NT2/D1 (cell line): ENCODE data around the gene UBE2L3.
A peak's percentile ranks its signal among the peaks of the same experiment; 100 is the strongest.

Source experiments
- DNase-seq: peaks from one replicate; pipeline ENCODE4 v3.0.0-alpha.2; 2011; ENCODE audit warnings: low read depth, low spot score
- H3K27me3 ChIP-seq: 2 replicates; pipeline ENCODE4 v1.6.0; 2011; ENCODE audit warnings: mild to moderate bottlenecking; ENCODE audit not compliant: insufficient read length, insufficient read depth
- H3K36me3 ChIP-seq: 2 replicates; pipeline ENCODE4 v1.6.1; 2011; ENCODE audit warnings: mild to moderate bottlenecking, low read length, mixed read lengths; ENCODE audit not compliant: insufficient read depth, insufficient read length
- H3K4me1 ChIP-seq: 2 replicates; pipeline ENCODE4 v1.5.1; 2011; ENCODE audit not compliant: insufficient read depth, insufficient read length
- H3K4me3 ChIP-seq: 2 replicates; pipeline ENCODE4 v1.5.1; 2011; ENCODE audit warnings: low read depth; ENCODE audit not compliant: insufficient read length
- H3K9ac ChIP-seq: 2 replicates; pipeline ENCODE4 v1.6.0; 2011; ENCODE audit warnings: low read depth; ENCODE audit not compliant: insufficient read length
- H3K9me3 ChIP-seq: 2 replicates; pipeline ENCODE4 v1.5.1; 2011; ENCODE audit warnings: mild to moderate bottlenecking, low read length; ENCODE audit not compliant: insufficient read depth
- SUZ12 ChIP-seq: IDR thresholded peaks from 2 replicates; pipeline ENCODE4 v1.6.1; 2011; ENCODE audit not compliant: insufficient read length, insufficient read depth; ENCODE audit errors: extremely low read depth
- YY1 ChIP-seq: IDR thresholded peaks from 2 replicates; pipeline ENCODE4 v1.6.1; 2011; ENCODE audit not compliant: insufficient read length, insufficient read depth
- ZNF274 ChIP-seq: IDR thresholded peaks from 2 replicates; pipeline ENCODE4 v1.6.1; 2011; ENCODE audit warnings: mild to moderate bottlenecking, low read depth, low read length

Gene UBE2L3

DNA sequence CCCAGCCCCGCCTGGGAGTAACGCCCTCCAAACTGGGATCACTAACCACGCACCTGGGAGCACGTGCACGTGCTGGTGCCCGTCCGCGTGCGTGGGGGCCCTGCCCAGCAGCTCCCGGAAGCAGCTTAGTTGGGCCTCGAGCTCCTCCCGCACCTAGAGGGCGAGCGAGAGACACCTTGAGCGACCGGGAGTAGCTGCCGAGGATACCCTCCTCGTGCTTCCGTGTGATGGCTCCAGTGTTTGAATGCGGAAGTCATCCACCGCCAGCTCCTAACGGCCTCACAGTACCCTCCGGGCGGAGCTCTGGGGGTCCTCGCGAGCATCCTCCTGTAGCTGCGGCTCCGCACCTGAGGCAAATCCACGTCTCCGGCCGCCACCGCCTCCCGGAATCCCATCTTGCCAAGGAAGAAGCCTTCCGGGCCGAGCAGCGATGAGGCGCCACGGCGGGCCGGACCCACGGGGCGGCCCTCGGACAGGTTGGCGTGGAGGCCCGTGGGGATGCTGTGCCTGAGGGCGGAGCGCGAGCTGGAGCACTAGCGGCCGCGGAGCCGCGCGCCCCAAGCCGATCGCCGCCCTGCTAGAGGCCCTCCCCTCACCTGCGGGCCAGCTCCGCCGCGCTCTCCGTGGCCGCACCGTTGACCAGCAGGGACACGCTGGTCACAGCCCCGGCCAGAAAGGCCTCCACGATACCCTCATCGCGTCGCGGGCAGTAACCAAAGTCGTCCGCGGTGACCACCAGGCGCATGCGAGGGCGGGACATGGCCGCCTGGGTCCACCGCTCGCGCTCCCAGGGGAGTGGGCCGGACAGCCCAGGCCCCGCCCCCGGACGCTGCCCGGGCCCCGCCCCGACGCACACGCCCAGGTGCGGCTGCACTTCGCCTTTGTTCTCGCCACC, 62.0 kb downstream of the UBE2L3 start, which contains the start of gene YDJC:
TSS of gene YDJC (minus strand) at position 768 of the 895 bp plus-strand sequence. CDS start at position 760, 8 bp downstream.
- peaks cover 13% of the 10 kb centered on the region for H3K4me1 ChIP-seq
- no peak for TF ChIP-seq ZNF274
- no peak for TF ChIP-seq YY1
- TF ChIP-seq SUZ12: no peak
- peaks cover 30% of the 10 kb centered on the region for H3K36me3 ChIP-seq
- peak within 1 kb of the TSS; percentile 98 for H3K9ac ChIP-seq
- DNase-seq: peak; percentile 79
- peak within 1 kb of the TSS; percentile 88 for H3K4me3 ChIP-seq
- no peaks in the 10 kb centered on the region; the same call in 1 of the 2 replicates for H3K9me3 ChIP-seq
- H3K27me3 ChIP-seq: no peaks in the 10 kb centered on the region

- no peak for TF ChIP-seq YY1
- no peak for TF ChIP-seq SUZ12
- TF ChIP-seq ZNF274: no peak
- H3K4me1 ChIP-seq: peaks cover 10% of the 10 kb centered on the region
- no peak for DNase-seq
- H3K4me3 ChIP-seq: no peak overlapping the region
- no peaks in the 10 kb centered on the region; the same call in 1 of the 2 replicates for H3K9me3 ChIP-seq
- H3K36me3 ChIP-seq: peaks cover 22% of the 10 kb centered on the region
- no peaks in the 10 kb centered on the region for H3K27me3 ChIP-seq
- H3K9ac ChIP-seq: no peak overlapping the region
Measured at GRCh38 chr22:21631025-21631424, 63.5 kb downstream of the UBE2L3 start.

GRCh38 chr22:21632237-21632895, 64.9 kb downstream of the UBE2L3 start, which contains the start of gene CCDC116:
Gene CCDC116, plus strand, starts transcription at chr22:21632760. Its CDS starts 422 bp downstream, at chr22:21633182.
- Histone ChIP-seq H3K4me1 (peaks cover 7% of the 10 kb centered on the region), H3K9ac (no peak within 1 kb of the TSS), H3K27me3 (no peaks in the 10 kb centered on the region), H3K4me3 (no peak within 1 kb of the TSS), H3K9me3 (no peaks in the 10 kb centered on the region; the same call in 1 of the 2 replicates), H3K36me3 (peaks cover 15% of the 10 kb centered on the region)
- DNase-seq: no peak
- TF ChIP-seq ZNF274: no peak
- no peak for TF ChIP-seq YY1
- TF ChIP-seq SUZ12: no peak

- Histone ChIP-seq H3K9ac (no peak overlapping the region), H3K9me3 (no peaks in the 10 kb centered on the region; the same call in 1 of the 2 replicates), H3K4me1 (peaks cover 7% of the 10 kb centered on the region), H3K4me3 (no peak overlapping the region), H3K36me3 (peaks cover 11% of the 10 kb centered on the region), H3K27me3 (no peaks in the 10 kb centered on the region)
- DNase-seq: no peak
- TF ChIP-seq YY1 (no peak), SUZ12 (no peak), ZNF274 (no peak)
Measured at GRCh38 chr22:21632931-21633330, 65.4 kb downstream of the UBE2L3 start.

GRCh38 chr22:21633481-21633880, 66.0 kb downstream of the UBE2L3 start:
- H3K9me3 ChIP-seq: no peaks in the 10 kb centered on the region; the same call in 1 of the 2 replicates
- H3K36me3 ChIP-seq: peaks cover 6% of the 10 kb centered on the region
- no peak overlapping the region for H3K4me3 ChIP-seq
- no peak for TF ChIP-seq SUZ12
- no peak for TF ChIP-seq YY1
- no peak for TF ChIP-seq ZNF274
- no peak overlapping the region for H3K9ac ChIP-seq
- no peaks in the 10 kb centered on the region for H3K27me3 ChIP-seq
- no peak for DNase-seq
- peaks cover 6% of the 10 kb centered on the region for H3K4me1 ChIP-seq

- no peak overlapping the region for H3K9ac ChIP-seq
- no peak for DNase-seq
- peaks cover 4% of the 10 kb centered on the region for H3K4me1 ChIP-seq
- TF ChIP-seq YY1 (no peak), ZNF274 (no peak), SUZ12 (no peak)
- H3K27me3 ChIP-seq: no peaks in the 10 kb centered on the region
- peaks cover under 1% of the 10 kb centered on the region for H3K36me3 ChIP-seq
- H3K4me3 ChIP-seq: no peak overlapping the region
- H3K9me3 ChIP-seq: no peaks in the 10 kb centered on the region
Measured at GRCh38 chr22:21634081-21634480, 66.6 kb downstream of the UBE2L3 start.
